ENCODE measurements around the gene HDAC5.

GRCh38 chr17:44033861-44034408, 89.5 kb downstream of the HDAC5 start:
- no peak for TF ChIP-seq CTCF (IDR thresholded peaks at IDR 0.05)
- TF ChIP-seq TCF12 (IDR thresholded peaks at IDR 0.05): no peak
- TF ChIP-seq GATA2 (CRISPR knock-in tag; IDR thresholded peaks at IDR 0.05): no peak
- TF ChIP-seq FOSL2 (IDR thresholded peaks at IDR 0.05; ENCODE audit: borderline replicate concordance, low read depth): no peak
- TF ChIP-seq RCOR1 (IDR thresholded peaks at IDR 0.05; ENCODE audit: low read length): no peak
